Progenitor cell of endocrine pancreas (in vitro differentiated cells): ENCODE results near the gene KRT36. TPM values are rescaled to one million over a fixed set of nuclear protein-coding genes. Genes with fewer than 3 reads are reported as not detected.
A peak's percentile ranks its signal among the peaks of the same experiment; 100 is the strongest.

Experiments used
- DNase-seq: peaks from one replicate; pipeline ENCODE4 v3.0.0; 2021; ENCODE audit warnings: low spot score; ENCODE audit not compliant: unreplicated experiment
- H3K27ac Mint-ChIP-seq: 2 replicates; pipeline ENCODE4 v1.8.0; 2021; ENCODE audit warnings: mild to moderate bottlenecking, moderate library complexity, mixed read lengths
- H3K27me3 Mint-ChIP-seq: 2 replicates; pipeline ENCODE4 v1.8.0; 2021; ENCODE audit warnings: mixed read lengths
- H3K36me3 Mint-ChIP-seq: 2 replicates; pipeline ENCODE4 v1.8.0; 2022; ENCODE audit warnings: mixed read lengths; ENCODE audit not compliant: insufficient read depth
- H3K4me1 Mint-ChIP-seq: 2 replicates; pipeline ENCODE4 v1.8.0; 2021; ENCODE audit warnings: low read depth, mixed read lengths
- H3K4me3 Mint-ChIP-seq: 2 replicates; pipeline ENCODE4 v1.8.0; 2021; ENCODE audit warnings: low read depth, mild to moderate bottlenecking, moderate library complexity, mixed read lengths
- H3K9me3 Mint-ChIP-seq: 2 replicates; pipeline ENCODE4 v1.8.0; 2021; ENCODE audit warnings: low read depth, mixed read lengths
- total RNA-seq: library from RNA; stranded (reverse); gene quantifications from 2 replicates; pipeline ENCODE4 v1.2.1, GENCODE V29; 2021
- TF ChIP-seq, protein P1 (sequence below): fragments of 200-600 bp; sonication (generic); IDR thresholded peaks from one replicate; pipeline ENCODE4 v1.5.0; 2021; ENCODE audit warnings: antibody characterized with exemption, mild to moderate bottlenecking; ENCODE audit not compliant: unreplicated experiment

The KRT36 gene
- total RNA-seq, 1 donor from 2014 or later: not detected

DNA sequence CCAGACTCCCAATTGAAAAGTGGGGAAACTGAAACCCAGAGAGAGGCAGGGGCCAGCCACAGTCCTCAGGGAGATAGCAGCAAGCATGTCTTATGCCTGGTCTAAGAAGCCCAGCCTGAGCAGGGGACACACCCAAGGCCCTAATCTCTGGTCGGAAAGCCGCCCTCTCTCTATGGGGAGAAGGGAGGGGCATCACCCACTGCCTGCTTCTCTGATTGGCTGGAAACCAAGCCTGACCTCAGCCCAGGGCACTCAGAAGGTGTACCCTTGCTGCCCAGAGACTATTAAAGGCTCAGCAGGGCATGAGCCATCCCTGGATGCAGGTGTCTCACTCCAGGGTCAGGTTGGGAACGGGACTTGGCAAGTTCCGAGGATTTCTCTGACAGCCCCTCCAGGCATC lies 21.4 kb upstream of the KRT36 start:
- TF ChIP-seq, protein P1, sequence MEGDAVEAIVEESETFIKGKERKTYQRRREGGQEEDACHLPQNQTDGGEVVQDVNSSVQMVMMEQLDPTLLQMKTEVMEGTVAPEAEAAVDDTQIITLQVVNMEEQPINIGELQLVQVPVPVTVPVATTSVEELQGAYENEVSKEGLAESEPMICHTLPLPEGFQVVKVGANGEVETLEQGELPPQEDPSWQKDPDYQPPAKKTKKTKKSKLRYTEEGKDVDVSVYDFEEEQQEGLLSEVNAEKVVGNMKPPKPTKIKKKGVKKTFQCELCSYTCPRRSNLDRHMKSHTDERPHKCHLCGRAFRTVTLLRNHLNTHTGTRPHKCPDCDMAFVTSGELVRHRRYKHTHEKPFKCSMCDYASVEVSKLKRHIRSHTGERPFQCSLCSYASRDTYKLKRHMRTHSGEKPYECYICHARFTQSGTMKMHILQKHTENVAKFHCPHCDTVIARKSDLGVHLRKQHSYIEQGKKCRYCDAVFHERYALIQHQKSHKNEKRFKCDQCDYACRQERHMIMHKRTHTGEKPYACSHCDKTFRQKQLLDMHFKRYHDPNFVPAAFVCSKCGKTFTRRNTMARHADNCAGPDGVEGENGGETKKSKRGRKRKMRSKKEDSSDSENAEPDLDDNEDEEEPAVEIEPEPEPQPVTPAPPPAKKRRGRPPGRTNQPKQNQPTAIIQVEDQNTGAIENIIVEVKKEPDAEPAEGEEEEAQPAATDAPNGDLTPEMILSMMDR: no peak
- Mint-ChIP-seq H3K4me3 (no peak overlapping the region), H3K27ac (no peak overlapping the region), H3K4me1 (peaks cover 16% of the 10 kb centered on the region), H3K27me3 (no peaks in the 10 kb centered on the region), H3K9me3 (no peaks in the 10 kb centered on the region), H3K36me3 (no peaks in the 10 kb centered on the region)
- DNase-seq: no peak

DNA sequence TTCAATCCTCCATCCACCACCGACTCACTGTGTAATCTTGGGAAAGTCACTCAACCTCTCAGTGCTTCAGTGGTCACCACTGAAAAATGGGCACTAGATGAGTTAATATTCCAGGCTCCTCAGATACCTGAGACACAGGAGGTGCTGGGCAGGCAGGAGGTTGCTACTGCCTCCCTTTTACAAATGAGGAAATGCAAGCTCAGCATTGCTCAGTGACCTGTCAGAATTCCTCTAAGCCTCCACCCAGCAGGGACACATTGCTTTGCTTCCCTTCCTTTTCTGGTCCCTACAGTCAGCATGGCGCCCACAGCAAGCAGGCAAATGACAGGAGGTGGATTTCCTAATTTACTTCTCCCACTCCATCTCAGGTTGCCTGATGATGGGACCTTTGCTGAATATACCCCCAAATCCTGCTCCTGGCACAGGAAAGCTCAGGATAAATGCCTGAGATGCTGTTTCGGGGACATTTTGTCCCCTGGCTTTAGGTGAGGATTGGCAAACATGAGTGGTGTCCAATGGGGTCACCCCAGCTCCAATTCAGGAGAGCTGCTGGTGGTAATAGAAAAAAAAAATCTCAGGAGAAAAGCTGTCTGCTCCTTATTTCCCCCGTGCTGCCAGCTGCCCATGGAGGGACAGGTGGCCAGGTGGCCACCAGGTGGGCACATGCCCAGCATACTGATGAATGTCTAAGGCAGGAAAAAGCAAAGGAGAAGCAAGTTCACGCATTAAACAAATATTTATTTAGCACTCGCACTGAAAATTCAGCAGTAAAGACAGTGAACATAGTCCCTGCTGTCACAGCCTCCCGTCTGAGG lies 20.7 kb upstream of the KRT36 start:
- peaks cover 18% of the 10 kb centered on the region for H3K4me1 Mint-ChIP-seq
- no peak overlapping the region for H3K4me3 Mint-ChIP-seq
- H3K36me3 Mint-ChIP-seq: no peaks in the 10 kb centered on the region
- H3K27ac Mint-ChIP-seq: peak overlapping the region; percentile 62
- H3K9me3 Mint-ChIP-seq: no peaks in the 10 kb centered on the region
- H3K27me3 Mint-ChIP-seq: no peaks in the 10 kb centered on the region
- DNase-seq: no peak
- TF ChIP-seq, protein P1: no peak

DNA sequence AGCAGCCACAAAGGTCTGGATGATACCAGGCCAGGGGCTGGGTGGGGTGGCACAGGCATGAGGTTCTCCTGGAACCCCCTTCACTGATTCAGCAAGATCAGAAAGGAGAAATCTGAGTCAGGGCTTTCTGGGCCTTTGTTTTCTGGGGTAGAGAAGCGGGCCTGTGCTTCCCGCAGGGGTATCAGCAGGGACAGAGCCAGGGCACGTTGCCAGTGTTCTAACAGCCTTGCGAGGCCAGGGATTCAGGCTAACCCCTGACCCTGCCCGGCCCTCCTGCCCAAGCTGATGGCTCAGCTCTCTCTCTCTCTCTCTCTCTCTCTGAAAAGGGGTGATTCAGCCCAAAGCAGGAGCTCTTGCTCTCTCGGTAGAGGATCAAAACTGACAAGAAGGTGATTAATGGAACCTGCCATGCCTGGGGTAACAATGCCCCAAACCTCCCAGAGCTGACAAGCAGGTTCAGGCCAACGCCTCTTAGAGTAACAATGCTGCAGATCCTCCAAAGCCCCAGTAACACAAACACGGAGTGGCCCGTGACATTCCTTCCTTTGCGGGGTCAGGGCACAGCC lies 17.7 kb upstream of the KRT36 start:
- peak overlapping the region; percentile 80 for H3K27ac Mint-ChIP-seq

DNA sequence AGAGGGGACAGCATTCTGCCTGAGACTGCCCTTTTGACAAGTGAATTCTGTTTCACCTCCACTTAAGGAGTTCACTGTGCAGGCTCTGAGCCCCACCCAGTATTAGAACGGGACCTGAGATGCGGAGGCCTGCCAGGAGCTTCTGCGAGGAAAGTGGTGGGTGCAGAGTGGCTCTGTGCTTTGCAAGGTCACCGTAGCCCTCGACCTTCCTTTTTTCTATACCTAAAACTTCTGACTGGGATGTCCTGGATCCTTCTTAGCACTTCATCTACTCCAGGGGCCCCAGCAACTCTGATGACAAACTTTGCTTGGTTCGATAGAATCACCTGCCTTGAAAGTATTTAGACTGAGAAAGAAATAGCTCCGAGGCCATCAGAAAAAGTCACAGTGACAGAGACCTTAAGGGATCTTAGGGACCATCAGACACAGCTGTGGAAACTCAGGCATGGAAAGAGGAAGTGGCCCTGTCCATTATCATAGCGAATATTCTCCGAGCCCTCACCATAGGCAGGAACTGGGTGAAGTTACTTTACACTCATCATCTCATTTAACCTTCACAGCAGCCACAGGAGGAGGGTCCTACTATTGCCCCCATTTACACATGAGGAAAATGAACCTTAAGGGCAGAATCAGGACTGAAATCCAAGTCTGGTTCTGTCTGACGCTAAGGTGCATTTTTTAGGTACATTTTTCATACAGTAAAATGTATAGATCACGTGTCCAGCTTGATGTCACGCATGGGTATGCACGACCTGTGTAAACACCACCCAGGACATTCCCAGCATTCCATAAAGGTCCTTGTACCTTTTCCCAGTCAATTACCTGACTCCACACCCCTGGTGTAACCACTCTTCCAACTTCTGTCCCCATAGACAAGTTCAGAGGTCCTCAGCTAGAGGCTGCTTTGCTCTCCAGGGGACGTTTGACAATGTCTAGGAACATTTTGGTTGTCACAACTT lies 16.4 kb upstream of the KRT36 start:
- Mint-ChIP-seq H3K9me3 (no peaks in the 10 kb centered on the region), H3K27me3 (peaks cover 5% of the 10 kb centered on the region), H3K27ac (peak overlapping the region; percentile 27), H3K4me1 (peaks cover 21% of the 10 kb centered on the region), H3K36me3 (no peaks in the 10 kb centered on the region), H3K4me3 (no peak overlapping the region)
- TF ChIP-seq, protein P1: no peak
- DNase-seq: no peak

More for the DNA sequence above, 17.7 kb upstream of the KRT36 start:
- Mint-ChIP-seq H3K9me3 (no peaks in the 10 kb centered on the region), H3K27me3 (peaks cover 3% of the 10 kb centered on the region), H3K4me3 (no peak overlapping the region), H3K4me1 (peaks cover 21% of the 10 kb centered on the region), H3K36me3 (no peaks in the 10 kb centered on the region)
- no peak for DNase-seq
- TF ChIP-seq, protein P1: no peak
